Loucy (cell line): ENCODE measurements around the gene ACAP2.

ENCODE experiments used
- CTCF ChIP-seq: fragments of 200-600 bp; sonication (generic); conservative IDR thresholded peaks from 2 replicates; pipeline ENCODE4 v1.5.1; 2014; ENCODE audit warnings: mild to moderate bottlenecking, antibody characterized with exemption, low read length
- EZH2phosphoT487 ChIP-seq: fragments of 200-600 bp; IDR thresholded peaks from 2 replicates; pipeline ENCODE4 v1.6.1; 2018; ENCODE audit warnings: antibody characterized with exemption, mild to moderate bottlenecking, moderate library complexity, borderline replicate concordance

- TF ChIP-seq CTCF (no peak), EZH2phosphoT487 (no peak)
Measured at GRCh38 chr3:195450731-195451229, 8.0 kb upstream of the ACAP2 start.
